ENCODE data around the gene ZNF385A.

DNA sequence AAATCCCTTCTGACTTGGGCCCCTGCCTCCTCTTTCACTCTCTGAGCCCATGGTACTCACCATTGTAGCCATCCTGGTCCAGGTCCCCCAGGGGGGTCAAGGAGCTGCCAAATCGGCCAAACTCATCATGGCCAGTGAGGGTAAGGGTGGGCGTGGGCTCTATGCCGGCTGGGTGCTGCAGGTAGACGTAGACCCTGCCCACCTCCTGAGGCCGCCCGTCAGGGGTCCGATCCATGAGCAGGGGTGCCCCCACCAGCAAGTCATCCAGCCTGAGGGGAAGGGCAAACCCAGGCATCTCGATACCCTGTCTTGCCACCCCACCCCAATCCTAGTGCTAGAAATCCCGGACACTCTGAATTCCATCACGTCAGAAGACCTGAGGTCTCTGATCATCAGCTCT, 20.6 kb upstream of the ZNF385A start:
- TF ChIP-seq, protein P1, sequence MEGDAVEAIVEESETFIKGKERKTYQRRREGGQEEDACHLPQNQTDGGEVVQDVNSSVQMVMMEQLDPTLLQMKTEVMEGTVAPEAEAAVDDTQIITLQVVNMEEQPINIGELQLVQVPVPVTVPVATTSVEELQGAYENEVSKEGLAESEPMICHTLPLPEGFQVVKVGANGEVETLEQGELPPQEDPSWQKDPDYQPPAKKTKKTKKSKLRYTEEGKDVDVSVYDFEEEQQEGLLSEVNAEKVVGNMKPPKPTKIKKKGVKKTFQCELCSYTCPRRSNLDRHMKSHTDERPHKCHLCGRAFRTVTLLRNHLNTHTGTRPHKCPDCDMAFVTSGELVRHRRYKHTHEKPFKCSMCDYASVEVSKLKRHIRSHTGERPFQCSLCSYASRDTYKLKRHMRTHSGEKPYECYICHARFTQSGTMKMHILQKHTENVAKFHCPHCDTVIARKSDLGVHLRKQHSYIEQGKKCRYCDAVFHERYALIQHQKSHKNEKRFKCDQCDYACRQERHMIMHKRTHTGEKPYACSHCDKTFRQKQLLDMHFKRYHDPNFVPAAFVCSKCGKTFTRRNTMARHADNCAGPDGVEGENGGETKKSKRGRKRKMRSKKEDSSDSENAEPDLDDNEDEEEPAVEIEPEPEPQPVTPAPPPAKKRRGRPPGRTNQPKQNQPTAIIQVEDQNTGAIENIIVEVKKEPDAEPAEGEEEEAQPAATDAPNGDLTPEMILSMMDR (IDR thresholded peaks at IDR 0.05), result no peak
- TF ChIP-seq POLR2A (IDR thresholded peaks at IDR 0.05), result no peak
